ENCODE results near the gene ANGPT4.

DNA sequence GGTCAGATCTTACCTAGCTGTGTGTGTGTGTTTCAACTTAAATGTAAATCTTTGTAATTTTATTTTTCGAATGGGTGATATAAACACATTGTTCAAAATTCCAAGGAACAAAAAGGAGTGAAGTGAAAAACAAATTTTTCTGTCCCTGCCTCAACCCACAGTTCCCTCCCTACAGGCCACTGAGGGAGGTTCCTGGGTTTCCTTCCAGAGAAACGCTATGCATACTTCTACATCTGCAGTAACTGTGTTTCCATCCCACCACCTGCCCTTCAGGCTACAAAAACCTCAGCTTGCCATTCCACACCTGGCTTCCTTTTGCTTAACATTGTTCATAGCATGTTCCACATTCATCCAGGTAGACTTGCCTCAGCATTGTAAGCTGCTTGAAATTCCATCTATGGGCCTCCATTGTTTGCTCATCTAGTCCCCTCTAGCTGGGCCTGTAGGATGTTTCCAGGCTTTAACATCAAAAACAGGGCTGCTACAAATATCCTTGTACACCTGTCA is 12.0 kb downstream of the ANGPT4 start:
- TF ChIP-seq, protein P1, sequence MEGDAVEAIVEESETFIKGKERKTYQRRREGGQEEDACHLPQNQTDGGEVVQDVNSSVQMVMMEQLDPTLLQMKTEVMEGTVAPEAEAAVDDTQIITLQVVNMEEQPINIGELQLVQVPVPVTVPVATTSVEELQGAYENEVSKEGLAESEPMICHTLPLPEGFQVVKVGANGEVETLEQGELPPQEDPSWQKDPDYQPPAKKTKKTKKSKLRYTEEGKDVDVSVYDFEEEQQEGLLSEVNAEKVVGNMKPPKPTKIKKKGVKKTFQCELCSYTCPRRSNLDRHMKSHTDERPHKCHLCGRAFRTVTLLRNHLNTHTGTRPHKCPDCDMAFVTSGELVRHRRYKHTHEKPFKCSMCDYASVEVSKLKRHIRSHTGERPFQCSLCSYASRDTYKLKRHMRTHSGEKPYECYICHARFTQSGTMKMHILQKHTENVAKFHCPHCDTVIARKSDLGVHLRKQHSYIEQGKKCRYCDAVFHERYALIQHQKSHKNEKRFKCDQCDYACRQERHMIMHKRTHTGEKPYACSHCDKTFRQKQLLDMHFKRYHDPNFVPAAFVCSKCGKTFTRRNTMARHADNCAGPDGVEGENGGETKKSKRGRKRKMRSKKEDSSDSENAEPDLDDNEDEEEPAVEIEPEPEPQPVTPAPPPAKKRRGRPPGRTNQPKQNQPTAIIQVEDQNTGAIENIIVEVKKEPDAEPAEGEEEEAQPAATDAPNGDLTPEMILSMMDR (IDR thresholded peaks at IDR 0.05 in 4 of 5, conservative IDR thresholded peaks at IDR 0.05 in 1 of 5) = no peak
- no peak for TF ChIP-seq POLR2A (IDR thresholded peaks at IDR 0.05)

All from gastrocnemius medialis (tissue), 4 donors.